Activated CD4-positive, alpha-beta memory T cell treated with anti-CD3 and anti-CD28 coated beads for 36 hours (primary cell): Measurements from ENCODE around the gene MEFV. TPM values are rescaled to one million over a fixed set of nuclear protein-coding genes. Genes with fewer than 3 reads are reported as not detected.

ENCODE experiments used
- CTCF ChIA-PET: fragments of 350-600 bp; sonication (Branson Sonifier 250); formaldehyde crosslinking; loops from one replicate; lab custom pipeline; 2021; ENCODE audit warnings: antibody characterized with exemption, inconsistent platforms; lab: Charles Lee
- POLR2A ChIA-PET: fragments of 350-600 bp; sonication (Branson Sonifier 250); formaldehyde crosslinking; loops from one replicate; lab custom pipeline; 2021; ENCODE audit warnings: antibody characterized with exemption; lab: Charles Lee
- DNase-seq: peaks from one replicate; pipeline ENCODE4 v3.0.0-alpha.2; 2020
- H3K27ac Mint-ChIP-seq: one replicate; pipeline ENCODE4 v1.8.0; 2021; ENCODE audit warnings: mixed read lengths
- H3K27me3 Mint-ChIP-seq: one replicate; pipeline ENCODE4 v1.8.0; 2021; ENCODE audit warnings: mixed read lengths
- H3K36me3 Mint-ChIP-seq: one replicate; pipeline ENCODE4 v1.8.0; 2021; ENCODE audit warnings: mixed read lengths
- H3K4me1 Mint-ChIP-seq: one replicate; pipeline ENCODE4 v1.8.0; 2021; ENCODE audit warnings: low read depth, mixed read lengths
- H3K4me3 Mint-ChIP-seq: one replicate; pipeline ENCODE4 v1.8.0; 2021; ENCODE audit warnings: mild to moderate bottlenecking, mixed read lengths
- H3K9me3 Mint-ChIP-seq: one replicate; pipeline ENCODE4 v1.8.0; 2021; ENCODE audit warnings: mixed read lengths
- intact Hi-C: fragments of 100-400 bp; cut with micrococcal nuclease; formaldehyde crosslinking; loops from one replicate; pipeline ENCODE4 v1.15.1; 2023
- total RNA-seq, 2 experiments: library from RNA; stranded (reverse); gene quantifications; one replicate each; pipeline ENCODE4 v1.2.3, GENCODE V29; 2021

MEFV gene
- total RNA-seq, result under 1 TPM; 0.07 to 0.17 TPM

GRCh38 chr16:3256146-3256865 lies at the start of gene MEFV:
Gene MEFV, minus strand, starts transcription at chr16:3256633. Its CDS starts 46 bp downstream, at chr16:3256587.
- Mint-ChIP-seq H3K27ac (no peak within 1 kb of the TSS), H3K4me3 (no peak within 1 kb of the TSS), H3K27me3 (no peaks in the 10 kb centered on the region), H3K4me1 (no peaks in the 10 kb centered on the region), H3K9me3 (no peaks in the 10 kb centered on the region), H3K36me3 (no peaks in the 10 kb centered on the region)
- no peak for DNase-seq
- CTCF ChIA-PET, result interaction anchor here (1.5 kb wide), 1 partner anchor 11 kb away, joined by 8 read pairs; no protein-coding TSS in a partner anchor
- intact Hi-C loops, result no loop called here
- POLR2A ChIA-PET, result no interaction called here

GRCh38 chr16:3306078-3306477 lies 49.6 kb upstream of the MEFV start:
- ChIA-PET POLR2A (interaction anchor here (0.9 to 2.7 kb wide), 3 partner anchors 23 to 95 kb away, joined by 3 to 19 read pairs (median 4); partner anchors contain the start of genes ZNF174, ZNF263 and ZSCAN32), CTCF (interaction anchor here (1.4 to 1.8 kb wide), 2 partner anchors 10 to 95 kb away, joined by 3 read pairs; partner anchors contain the start of genes ZNF174 and ZSCAN32)
- Mint-ChIP-seq H3K27me3 (no peaks in the 10 kb centered on the region), H3K36me3 (peaks cover 69% of the 10 kb centered on the region), H3K27ac (peak overlapping the region; percentile 54), H3K4me3 (peak overlapping the region; percentile 71), H3K9me3 (peaks cover 69% of the 10 kb centered on the region), H3K4me1 (peaks cover 12% of the 10 kb centered on the region)
- intact Hi-C loops, result no loop called here
- DNase-seq, result no peak

- Mint-ChIP-seq H3K27me3 (no peaks in the 10 kb centered on the region), H3K4me1 (peaks cover 12% of the 10 kb centered on the region), H3K9me3 (peaks cover 69% of the 10 kb centered on the region), H3K27ac (peak within 1 kb of the TSS; percentile 79), H3K36me3 (peaks cover 69% of the 10 kb centered on the region), H3K4me3 (peak within 1 kb of the TSS; percentile 71)
- CTCF ChIA-PET, result interaction anchor here (1.4 to 1.8 kb wide), 3 partner anchors 10 to 96 kb away, joined by 3 to 4 read pairs (median 3); partner anchors contain the start of genes ZNF174 and ZSCAN32
- intact Hi-C loops, result loop anchor here (1.0 kb wide), 3 partner anchors 22 to 195 kb away; partner anchors contain the start of genes ZNF174, ZNF263 and ZSCAN32
- POLR2A ChIA-PET, result interaction anchor here (0.9 to 2.7 kb wide), 4 partner anchors 22 to 96 kb away, joined by 3 to 19 read pairs (median 4); partner anchors contain the start of genes ZNF174, ZNF263 and ZSCAN32
- DNase-seq, result peak; percentile 88
Measured at GRCh38 chr16:3305109-3306068, 49.0 kb upstream of the MEFV start, which contains the start of the genes TIGD7 and ZNF75A. Gene TIGD7, minus strand, starts transcription at chr16:3305430. Its CDS starts 4,816 bp downstream, at chr16:3300614. Gene ZNF75A, plus strand, starts transcription at chr16:3305497. Its CDS starts 2,932 bp downstream, at chr16:3308429.

GRCh38 chr16:3304370-3304769 lies 47.9 kb upstream of the MEFV start:
- peaks cover 72% of the 10 kb centered on the region for H3K36me3 Mint-ChIP-seq
- ChIA-PET CTCF (interaction anchor here (1.7 kb wide), 1 partner anchor 20 kb away, joined by 4 read pairs; no protein-coding TSS in a partner anchor), POLR2A (interaction anchor here (1.0 to 2.7 kb wide), 2 partner anchors 21 to 97 kb away, joined by 3 to 19 read pairs; partner anchors contain the start of genes ZNF174, ZNF263 and ZSCAN32)
- intact Hi-C loops, result no loop called here
- H3K27ac Mint-ChIP-seq, result peak overlapping the region; percentile 54
- H3K4me1 Mint-ChIP-seq, result peaks cover 12% of the 10 kb centered on the region
- DNase-seq, result no peak
- no peaks in the 10 kb centered on the region for H3K27me3 Mint-ChIP-seq
- peak overlapping the region; percentile 71 for H3K4me3 Mint-ChIP-seq
- peaks cover 70% of the 10 kb centered on the region for H3K9me3 Mint-ChIP-seq

DNA sequence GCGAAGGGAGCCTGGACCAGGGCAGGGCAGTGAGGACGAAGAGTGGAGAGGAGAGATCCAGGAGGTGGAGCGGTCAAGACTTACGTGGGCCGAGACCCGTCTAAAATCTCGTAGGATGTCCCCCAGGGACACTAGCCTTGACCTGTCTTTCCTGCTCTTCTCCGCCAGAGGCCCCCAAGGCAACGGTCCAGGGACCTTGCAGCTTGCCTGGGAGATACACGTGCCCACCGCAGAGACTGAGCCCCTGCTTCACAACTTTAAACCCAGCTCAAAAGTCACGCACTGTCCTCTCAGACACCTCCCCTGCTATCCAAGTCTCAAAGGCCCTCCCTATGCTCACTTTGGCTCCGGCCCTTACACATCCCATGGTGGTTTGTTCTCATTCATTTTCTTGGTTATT lies 39.4 kb upstream of the MEFV start:
- H3K27me3 Mint-ChIP-seq, result no peaks in the 10 kb centered on the region
- POLR2A ChIA-PET, result no interaction called here
- no peak overlapping the region for H3K27ac Mint-ChIP-seq
- intact Hi-C loops, result no loop called here
- DNase-seq, result no peak
- H3K9me3 Mint-ChIP-seq, result peaks cover 85% of the 10 kb centered on the region
- peaks cover 73% of the 10 kb centered on the region for H3K36me3 Mint-ChIP-seq
- no peak overlapping the region for H3K4me3 Mint-ChIP-seq
- CTCF ChIA-PET, result no interaction called here
- H3K4me1 Mint-ChIP-seq, result peaks cover 3% of the 10 kb centered on the region

DNA sequence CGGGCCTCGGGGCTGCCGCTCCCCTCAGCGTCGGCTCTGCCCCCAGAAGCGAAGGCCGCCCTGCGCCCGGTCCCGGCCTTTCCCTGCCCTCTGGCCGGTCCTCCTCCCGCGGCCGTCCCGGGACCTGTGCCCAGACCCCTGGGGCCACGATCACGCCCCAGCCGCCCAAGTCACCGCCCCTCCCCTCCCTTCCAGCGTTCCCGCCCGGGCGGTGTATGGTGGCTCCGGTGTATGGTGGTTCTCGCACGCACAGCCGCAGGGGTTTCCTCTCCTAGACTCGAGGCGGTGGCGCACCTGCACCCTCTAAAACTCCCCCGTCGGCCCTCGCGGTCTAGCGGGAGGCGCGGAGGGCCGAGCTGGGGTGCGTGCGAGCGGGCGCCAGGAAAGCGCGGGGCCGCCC lies 38.8 kb upstream of the MEFV start:
- peaks cover 73% of the 10 kb centered on the region for H3K36me3 Mint-ChIP-seq
- ChIA-PET CTCF (no interaction called here), POLR2A (no interaction called here)
- no peak overlapping the region for H3K27ac Mint-ChIP-seq
- intact Hi-C loops, result no loop called here
- H3K4me3 Mint-ChIP-seq, result no peak overlapping the region
- H3K4me1 Mint-ChIP-seq, result peaks cover 3% of the 10 kb centered on the region
- no peaks in the 10 kb centered on the region for H3K27me3 Mint-ChIP-seq
- DNase-seq, result no peak
- H3K9me3 Mint-ChIP-seq, result peaks cover 85% of the 10 kb centered on the region

GRCh38 chr16:3292604-3293003 lies 36.2 kb upstream of the MEFV start:
- peaks cover 79% of the 10 kb centered on the region for H3K36me3 Mint-ChIP-seq
- no peaks in the 10 kb centered on the region for H3K27me3 Mint-ChIP-seq
- ChIA-PET CTCF (no interaction called here), POLR2A (no interaction called here)
- no peak overlapping the region for H3K4me3 Mint-ChIP-seq
- H3K9me3 Mint-ChIP-seq, result peaks cover 80% of the 10 kb centered on the region
- peaks cover 3% of the 10 kb centered on the region for H3K4me1 Mint-ChIP-seq
- no peak for DNase-seq
- no peak overlapping the region for H3K27ac Mint-ChIP-seq
- intact Hi-C loops, result no loop called here

- POLR2A ChIA-PET, result no interaction called here
- H3K4me3 Mint-ChIP-seq, result no peak overlapping the region
- H3K36me3 Mint-ChIP-seq, result peaks cover 88% of the 10 kb centered on the region
Measured at GRCh38 chr16:3289998-3290673, 33.7 kb upstream of the MEFV start.

DNA sequence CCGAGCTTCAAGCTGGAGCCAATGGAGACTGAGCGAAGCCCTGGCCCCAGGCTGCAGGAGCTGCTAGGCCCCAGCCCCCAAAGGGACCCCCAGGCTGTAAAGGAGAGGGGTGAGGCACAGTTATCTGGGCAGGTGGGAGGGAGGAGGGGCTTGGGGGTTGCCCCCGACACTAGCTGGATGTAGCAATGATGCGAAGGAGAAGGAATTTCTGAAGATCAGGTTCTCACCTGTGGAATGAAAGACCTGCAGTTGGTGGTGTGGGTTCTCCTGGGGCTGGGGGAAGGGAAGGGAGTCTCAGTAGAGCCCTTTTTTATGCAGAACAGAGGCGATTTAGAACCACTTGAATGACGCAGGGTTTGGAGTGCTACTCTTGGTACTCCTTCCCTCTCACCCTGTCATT lies 28.7 kb upstream of the MEFV start:
- Mint-ChIP-seq H3K27ac (no peak overlapping the region), H3K4me1 (peaks cover 31% of the 10 kb centered on the region)
- intact Hi-C loops, result no loop called here

More at GRCh38 chr16:3289998-3290673, 33.7 kb upstream of the MEFV start:
- Mint-ChIP-seq H3K27ac (no peak overlapping the region), H3K9me3 (peaks cover 81% of the 10 kb centered on the region), H3K27me3 (no peaks in the 10 kb centered on the region), H3K4me1 (peaks cover 18% of the 10 kb centered on the region)
- DNase-seq, result no peak
- CTCF ChIA-PET, result no interaction called here
- intact Hi-C loops, result no loop called here

DNA sequence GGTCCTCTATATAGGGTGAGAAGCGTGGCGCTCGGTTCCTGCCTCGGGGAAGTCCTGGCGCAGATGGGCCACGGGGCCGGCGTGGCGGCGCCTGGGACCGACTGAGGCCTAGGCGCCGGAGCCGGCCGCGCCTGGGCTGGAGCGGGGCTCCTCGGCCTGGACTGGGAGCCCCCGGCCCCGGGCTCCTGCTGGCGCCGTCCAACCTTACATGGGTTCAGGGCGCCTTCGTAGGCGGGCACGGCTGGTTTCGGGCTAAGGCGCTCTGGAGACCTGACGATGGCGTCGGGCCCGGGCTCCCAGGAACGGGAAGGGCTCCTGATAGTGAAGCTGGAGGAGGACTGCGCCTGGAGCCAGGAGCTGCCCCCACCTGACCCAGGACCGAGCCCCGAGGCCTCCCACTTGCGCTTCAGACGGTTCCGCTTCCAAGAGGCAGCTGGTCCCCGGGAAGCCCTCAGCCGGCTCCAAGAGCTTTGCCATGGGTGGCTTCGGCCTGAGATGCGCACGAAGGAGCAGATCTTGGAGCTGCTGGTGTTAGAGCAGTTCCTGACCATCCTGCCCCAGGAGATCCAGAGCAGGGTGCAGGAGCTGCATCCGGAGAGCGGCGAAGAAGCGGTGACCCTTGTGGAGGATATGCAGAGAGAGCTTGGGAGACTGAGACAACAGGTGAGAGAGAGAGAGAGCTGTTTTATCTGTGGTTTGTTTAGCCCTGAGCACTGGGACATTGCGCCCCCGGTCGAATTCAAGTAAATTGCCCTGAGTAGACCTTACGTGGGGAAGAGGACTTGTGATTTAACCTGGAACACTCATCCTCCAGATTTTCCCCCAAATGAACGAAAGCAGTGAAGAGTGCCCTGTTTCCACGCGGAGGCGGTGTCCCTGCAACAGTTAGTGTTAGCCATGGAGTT lies 27.4 kb upstream of the MEFV start:
- H3K27me3 Mint-ChIP-seq, result no peaks in the 10 kb centered on the region
- H3K36me3 Mint-ChIP-seq, result peaks cover 50% of the 10 kb centered on the region
- ChIA-PET CTCF (interaction anchor here (1.0 to 1.5 kb wide), 5 partner anchors 20 to 256 kb away, joined by 3 to 7 read pairs (median 4); partner anchors contain the start of genes TIGD7, ZNF174, ZNF75A and ZSCAN32), POLR2A (interaction anchor here (0.8 to 3.2 kb wide), 7 partner anchors 17 to 159 kb away, joined by 3 to 25 read pairs (median 8); partner anchors contain the start of genes NAA60, TIGD7, ZNF174 and ZNF597)
- no peak for DNase-seq
- H3K9me3 Mint-ChIP-seq, result peaks cover 25% of the 10 kb centered on the region
- H3K4me3 Mint-ChIP-seq, result peak overlapping the region; percentile 91
- H3K4me1 Mint-ChIP-seq, result peaks cover 31% of the 10 kb centered on the region
- intact Hi-C loops, result loop anchor here (1.0 to 5.0 kb wide), 9 partner anchors 19 to 328 kb away; partner anchors contain the start of genes CLUAP1, NAA60, OR1F1 and SLX4
- H3K27ac Mint-ChIP-seq, result peak overlapping the region; percentile 99

More for the DNA sequence above, 28.7 kb upstream of the MEFV start:
- Mint-ChIP-seq H3K36me3 (peaks cover 63% of the 10 kb centered on the region), H3K9me3 (peaks cover 34% of the 10 kb centered on the region), H3K27me3 (no peaks in the 10 kb centered on the region), H3K4me3 (peak overlapping the region; percentile 91)
- ChIA-PET CTCF (no interaction called here), POLR2A (interaction anchor here (3.2 kb wide), 1 partner anchor 116 kb away, joined by 22 read pairs; the partner anchor contains the start of genes ZNF174 and ZSCAN32)
- no peak for DNase-seq
